AG09309 (cell line): Measurements from ENCODE around the gene FRRS1.
"Not testable (repeated sequence)": the region's sequence is repeated elsewhere in the genome, so short reads cannot be mapped to it uniquely, and the experiment has no call there.

ENCODE experiments used
- DNase-seq: peaks from one replicate; pipeline ENCODE4 v3.0.0-alpha.2; 2010; ENCODE audit warnings: low read depth
- H3K4me3 ChIP-seq: 2 replicates; pipeline ENCODE4 v1.5.1; 2011; ENCODE audit warnings: mild to moderate bottlenecking, low read depth, low read length, moderate library complexity; ENCODE audit not compliant: control insufficient read depth
- TF ChIP-seq, protein P1 (sequence below): IDR thresholded peaks from 2 replicates; pipeline ENCODE4 v1.5.1; 2011; ENCODE audit warnings: mild to moderate bottlenecking, low read depth, low read length, inconsistent platforms; ENCODE audit not compliant: insufficient read depth, control insufficient read depth; ENCODE audit errors: missing control alignments

FRRS1 gene

GRCh38 chr1:99801584-99801983 lies 35.1 kb upstream of the FRRS1 start:
- TF ChIP-seq, protein P1, sequence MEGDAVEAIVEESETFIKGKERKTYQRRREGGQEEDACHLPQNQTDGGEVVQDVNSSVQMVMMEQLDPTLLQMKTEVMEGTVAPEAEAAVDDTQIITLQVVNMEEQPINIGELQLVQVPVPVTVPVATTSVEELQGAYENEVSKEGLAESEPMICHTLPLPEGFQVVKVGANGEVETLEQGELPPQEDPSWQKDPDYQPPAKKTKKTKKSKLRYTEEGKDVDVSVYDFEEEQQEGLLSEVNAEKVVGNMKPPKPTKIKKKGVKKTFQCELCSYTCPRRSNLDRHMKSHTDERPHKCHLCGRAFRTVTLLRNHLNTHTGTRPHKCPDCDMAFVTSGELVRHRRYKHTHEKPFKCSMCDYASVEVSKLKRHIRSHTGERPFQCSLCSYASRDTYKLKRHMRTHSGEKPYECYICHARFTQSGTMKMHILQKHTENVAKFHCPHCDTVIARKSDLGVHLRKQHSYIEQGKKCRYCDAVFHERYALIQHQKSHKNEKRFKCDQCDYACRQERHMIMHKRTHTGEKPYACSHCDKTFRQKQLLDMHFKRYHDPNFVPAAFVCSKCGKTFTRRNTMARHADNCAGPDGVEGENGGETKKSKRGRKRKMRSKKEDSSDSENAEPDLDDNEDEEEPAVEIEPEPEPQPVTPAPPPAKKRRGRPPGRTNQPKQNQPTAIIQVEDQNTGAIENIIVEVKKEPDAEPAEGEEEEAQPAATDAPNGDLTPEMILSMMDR = no peak
- DNase-seq = no peak
- no peak overlapping the region for H3K4me3 ChIP-seq

DNA sequence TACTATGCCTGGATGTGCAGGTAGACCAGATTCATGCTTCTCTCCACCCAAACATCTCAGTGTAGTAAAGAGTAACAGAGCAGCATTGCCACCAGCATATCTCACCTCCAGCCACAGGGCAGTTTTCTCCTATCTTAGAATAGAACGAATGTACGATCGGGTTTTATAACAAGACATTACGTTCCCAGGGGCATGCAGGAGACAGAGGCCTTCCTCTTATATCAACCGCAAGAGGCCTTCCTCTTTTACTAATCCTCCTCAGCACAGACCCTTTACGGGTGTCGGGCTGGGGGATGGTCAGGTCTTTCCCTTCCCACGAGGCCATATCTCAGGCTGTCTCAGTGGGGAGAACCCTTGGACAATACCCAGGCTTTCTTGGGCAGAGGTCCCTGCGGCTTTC lies 27.4 kb upstream of the FRRS1 start:
- not testable (repeated sequence) for H3K4me3 ChIP-seq, DNase-seq

GRCh38 chr1:99789715-99790114 lies 23.3 kb upstream of the FRRS1 start:
- DNase-seq = no peak
- TF ChIP-seq, protein P1 = no peak
- no peak overlapping the region for H3K4me3 ChIP-seq

GRCh38 chr1:99788896-99789295 lies 22.5 kb upstream of the FRRS1 start:
- DNase-seq = no peak
- TF ChIP-seq, protein P1 = no peak
- no peak overlapping the region for H3K4me3 ChIP-seq

DNA sequence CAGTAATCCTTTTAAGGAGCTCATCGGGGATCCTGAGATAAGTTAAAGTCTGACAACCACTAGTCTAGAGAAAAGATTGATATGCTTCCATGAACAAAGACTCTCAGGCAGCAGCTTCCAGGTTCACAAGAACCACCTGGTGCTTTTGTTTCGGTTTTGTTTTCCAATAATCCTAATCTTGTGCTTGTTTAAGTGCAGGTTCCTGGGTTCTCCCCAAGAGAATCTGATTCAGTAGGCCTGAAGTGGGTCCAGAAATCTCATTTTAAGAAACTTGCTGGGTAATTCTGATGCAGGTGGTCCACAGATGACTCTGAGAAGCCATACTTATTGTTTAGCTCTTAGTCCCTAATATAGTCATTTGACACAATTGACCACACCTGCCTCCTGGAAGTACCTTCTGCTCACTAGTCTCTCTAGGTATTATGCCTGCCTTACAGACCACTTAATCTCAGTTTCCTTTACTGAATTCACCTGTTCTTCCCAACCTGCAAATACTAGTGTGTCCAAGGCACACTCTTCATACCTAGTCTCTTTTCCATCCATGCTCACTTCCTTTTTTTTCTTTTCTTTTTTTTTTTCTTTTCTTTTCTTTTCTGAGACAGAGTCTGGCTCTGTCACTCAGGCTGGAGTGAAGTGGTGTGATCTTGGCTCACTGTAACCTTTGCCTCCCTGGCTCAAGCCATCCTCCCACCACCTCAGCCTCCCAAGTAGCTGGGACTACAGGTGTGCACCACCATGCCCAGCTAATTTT lies 20.5 kb upstream of the FRRS1 start:
- H3K4me3 ChIP-seq = no peak overlapping the region
- TF ChIP-seq, protein P1 = no peak
- DNase-seq = no peak

DNA sequence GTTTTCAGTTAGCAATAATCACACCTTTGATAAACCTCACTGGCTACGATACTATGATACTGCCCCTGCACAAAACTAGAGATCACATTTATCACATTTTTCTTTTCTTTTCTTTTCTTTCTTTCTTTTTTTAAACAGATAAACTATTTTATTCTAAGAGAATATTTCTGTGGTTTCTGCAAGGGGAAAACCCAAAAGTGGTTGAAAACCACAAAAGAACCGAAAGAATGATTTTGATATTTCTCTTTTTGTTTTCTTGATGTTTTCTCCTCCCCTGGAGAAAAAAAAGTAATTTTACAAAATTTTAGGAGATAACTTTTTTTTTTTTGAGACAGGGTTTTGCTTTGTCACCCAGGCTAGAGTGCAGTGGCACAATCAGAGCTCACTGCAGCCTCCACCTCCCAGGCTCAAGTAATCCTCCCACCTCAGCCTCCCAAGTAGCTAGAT lies 18.4 kb upstream of the FRRS1 start:
- H3K4me3 ChIP-seq = no peak overlapping the region
- TF ChIP-seq, protein P1 = no peak

DNA sequence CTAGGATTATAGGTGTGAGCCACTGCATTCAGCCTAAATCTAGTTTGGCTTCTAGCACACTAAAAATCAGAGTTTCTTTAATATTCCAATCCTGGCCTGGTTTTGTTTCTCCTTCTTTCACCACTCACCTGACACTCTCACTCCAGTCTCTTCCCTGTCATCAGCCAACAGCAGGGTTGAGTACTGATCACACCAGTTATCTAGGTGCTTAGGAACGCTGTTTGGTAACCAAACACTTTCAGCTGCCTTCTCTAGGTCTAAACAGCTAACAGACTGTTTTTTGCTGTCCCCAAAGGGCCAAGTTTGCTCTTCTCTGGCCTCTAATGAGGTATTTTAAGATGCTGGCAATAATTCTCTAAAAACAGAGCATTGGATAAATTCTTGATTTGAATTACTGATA lies 17.7 kb upstream of the FRRS1 start:
- DNase-seq = no peak
- no peak overlapping the region for H3K4me3 ChIP-seq
- TF ChIP-seq, protein P1 = no peak

More for the DNA sequence above, 18.4 kb upstream of the FRRS1 start:
- no peak for DNase-seq
